ENCODE results near the gene TMEM190.

- TF ChIP-seq, protein P1, sequence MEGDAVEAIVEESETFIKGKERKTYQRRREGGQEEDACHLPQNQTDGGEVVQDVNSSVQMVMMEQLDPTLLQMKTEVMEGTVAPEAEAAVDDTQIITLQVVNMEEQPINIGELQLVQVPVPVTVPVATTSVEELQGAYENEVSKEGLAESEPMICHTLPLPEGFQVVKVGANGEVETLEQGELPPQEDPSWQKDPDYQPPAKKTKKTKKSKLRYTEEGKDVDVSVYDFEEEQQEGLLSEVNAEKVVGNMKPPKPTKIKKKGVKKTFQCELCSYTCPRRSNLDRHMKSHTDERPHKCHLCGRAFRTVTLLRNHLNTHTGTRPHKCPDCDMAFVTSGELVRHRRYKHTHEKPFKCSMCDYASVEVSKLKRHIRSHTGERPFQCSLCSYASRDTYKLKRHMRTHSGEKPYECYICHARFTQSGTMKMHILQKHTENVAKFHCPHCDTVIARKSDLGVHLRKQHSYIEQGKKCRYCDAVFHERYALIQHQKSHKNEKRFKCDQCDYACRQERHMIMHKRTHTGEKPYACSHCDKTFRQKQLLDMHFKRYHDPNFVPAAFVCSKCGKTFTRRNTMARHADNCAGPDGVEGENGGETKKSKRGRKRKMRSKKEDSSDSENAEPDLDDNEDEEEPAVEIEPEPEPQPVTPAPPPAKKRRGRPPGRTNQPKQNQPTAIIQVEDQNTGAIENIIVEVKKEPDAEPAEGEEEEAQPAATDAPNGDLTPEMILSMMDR (IDR thresholded peaks at IDR 0.05): no peak
- TF ChIP-seq POLR2A (IDR thresholded peaks at IDR 0.05) (no peak), POLR2AphosphoS5 (IDR thresholded peaks at IDR 0.05) (no peak)
These were observed 49.4 kb downstream of the TMEM190 start for GRCh38 chr19:55426042-55426441.
